Stimulated activated CD8-positive, alpha-beta memory T cell treated with anti-CD3 and anti-CD28 coated beads, Interleukin-7, amount 100 ng/mL, for 4 hours (primary cell): ENCODE data around the gene TCEA3.
"Not testable (repeated sequence)": the region's sequence is repeated elsewhere in the genome, so short reads cannot be mapped to it uniquely, and the experiment has no call there.

Source experiments
- DNase-seq, 2 donors: peaks; one replicate each; pipeline ENCODE4 v3.0.0-alpha.2; 2020; ENCODE audit warnings: low read depth in 2 of 2

The TCEA3 gene

GRCh38 chr1:23393706-23394105, 30.8 kb downstream of the TCEA3 start:
- DNase-seq, result no peak

- no peak for DNase-seq
Observed at GRCh38 chr1:23392125-23392855, 32.3 kb downstream of the TCEA3 start.

- no peak for DNase-seq
Observed at GRCh38 chr1:23389837-23390321, 34.7 kb downstream of the TCEA3 start.

- DNase-seq, result no peak
Observed at GRCh38 chr1:23387494-23387893, 37.1 kb downstream of the TCEA3 start.

GRCh38 chr1:23385119-23385621, 39.4 kb downstream of the TCEA3 start:
- DNase-seq, result no peak

- DNase-seq, result no peak
Observed at GRCh38 chr1:23384312-23385058, 40.1 kb downstream of the TCEA3 start.

- no peak for DNase-seq
Observed at GRCh38 chr1:23383577-23384311, 40.8 kb downstream of the TCEA3 start.

- no peak for DNase-seq
Observed at GRCh38 chr1:23381233-23381885, 43.2 kb downstream of the TCEA3 start.

- DNase-seq, result no peak
Observed at GRCh38 chr1:23380719-23381118, 43.8 kb downstream of the TCEA3 start.

- DNase-seq, result not testable (repeated sequence)
Observed at GRCh38 chr1:23380236-23380635, 44.3 kb downstream of the TCEA3 start.

GRCh38 chr1:23376890-23377811, 47.4 kb downstream of the TCEA3 start:
- DNase-seq, result no peak

GRCh38 chr1:23374079-23374735, 50.3 kb downstream of the TCEA3 start:
- not testable (repeated sequence) for DNase-seq

- no peak for DNase-seq
Observed at GRCh38 chr1:23371987-23372880, 52.3 kb downstream of the TCEA3 start.

- no peak for DNase-seq
Observed at GRCh38 chr1:23370709-23371584, 53.6 kb downstream of the TCEA3 start.

- DNase-seq, result no peak
Observed at GRCh38 chr1:23370330-23370708, 54.2 kb downstream of the TCEA3 start.

GRCh38 chr1:23369335-23370013, 55.1 kb downstream of the TCEA3 start, which contains the start of gene ZNF436:
ZNF436 (minus strand) TSS chr1:23369836; CDS start chr1:23368005, 1,831 bp downstream.
- DNase-seq, result no peak
